ENCODE results near the gene CSF2. TPM values are rescaled to one million over a fixed set of nuclear protein-coding genes. Genes with fewer than 3 reads are reported as not detected.

Gene CSF2
- polyA plus RNA-seq, 1 of the 3 experiments (the other 2 are of a cell fraction) = 0.97 TPM

DNA sequence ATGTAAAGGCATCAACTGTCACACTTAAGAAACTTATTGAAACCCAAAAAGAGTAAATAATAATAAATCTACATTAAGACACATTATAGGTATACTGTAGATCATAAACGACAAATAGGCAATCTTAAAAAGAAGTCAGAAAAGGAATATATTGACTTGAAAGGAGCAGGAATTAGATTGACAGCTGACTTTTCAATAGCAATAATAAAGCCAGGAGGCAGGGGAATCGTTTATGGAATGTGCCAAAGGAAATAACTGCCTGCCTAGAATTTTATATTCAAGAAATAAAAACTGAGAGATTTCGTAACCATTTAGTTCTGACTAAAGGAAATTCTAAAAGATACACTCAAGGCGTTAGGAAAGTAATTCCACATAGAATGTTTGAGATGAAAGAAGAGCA is 40.5 kb upstream of the CSF2 start:
- WGBS (ENCODE audit: low lambda C conversion rate) = 22% methylated on average over 4 of the region's 4 CpGs

DNA sequence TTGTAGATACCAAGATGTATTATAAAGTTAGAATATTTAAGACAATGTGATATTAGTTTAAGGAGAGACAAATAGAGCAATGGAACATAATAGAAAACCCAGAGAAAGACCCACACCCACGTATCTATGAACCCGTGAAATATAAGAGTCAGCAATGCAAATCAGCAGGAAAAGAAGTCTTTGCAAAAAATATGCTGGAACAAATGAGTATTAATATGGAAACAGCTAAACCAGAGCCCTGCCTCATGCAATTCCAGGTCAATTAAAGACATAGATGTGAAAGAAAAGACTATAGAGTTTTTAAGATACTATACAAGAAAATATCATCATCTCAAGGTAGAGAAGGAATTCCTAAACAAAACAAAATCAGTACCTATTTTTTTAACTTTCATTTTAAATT is 36.2 kb upstream of the CSF2 start:
- Histone ChIP-seq H3K4me1 (ENCODE audit: control insufficient read depth in 1 of 2, insufficient read depth in 2 of 2, low read depth in 1 of 2, low read length in 1 of 2) (no peaks in the 10 kb centered on the region), H2AFZ (ENCODE audit: low read depth) (no peak overlapping the region), H3K9ac (no peak overlapping the region), H3K27me3 (ENCODE audit: insufficient read depth) (no peaks in the 10 kb centered on the region), H3K9me3 (no peaks in the 10 kb centered on the region), H3K36me3 (replicated peaks in 1 of 2; ENCODE audit: control insufficient read depth in 1 of 2, insufficient read depth in 2 of 2, low read length in 1 of 2) (no peaks in the 10 kb centered on the region), H3K4me3 (ENCODE audit: low read depth in 2 of 2, low read length in 1 of 2) (no peak overlapping the region), H4K20me1 (ENCODE audit: insufficient read depth) (no peaks in the 10 kb centered on the region), H3K27ac (ENCODE audit: low read depth in 2 of 2, low read length in 1 of 2) (no peak overlapping the region), H3K9me2 (no peaks in the 10 kb centered on the region), H3F3A (replicated peaks; ENCODE audit: insufficient read depth) (no peaks in the 10 kb centered on the region), H3K79me2 (ENCODE audit: insufficient read depth) (no peaks in the 10 kb centered on the region), H3K4me2 (no peak overlapping the region)
- WGBS (ENCODE audit: low lambda C conversion rate) = 4% methylated on average over 2 of the region's 2 CpGs
- ChIA-PET CTCF (no interaction called here), POLR2A (no interaction called here)
- no peak for DNase-seq
- TF ChIP-seq FOXM1 (IDR thresholded peaks at IDR 0.05; ENCODE audit: low read depth) (no peak), POLR2AphosphoS5 (IDR thresholded peaks at IDR 0.05; ENCODE audit: low read depth, low read length) (no peak), FOXJ3 (CRISPR knock-in tag; IDR thresholded peaks at IDR 0.05) (no peak), EZH2phosphoT487 (IDR thresholded peaks at IDR 0.05; ENCODE audit: borderline replicate concordance, low read depth) (no peak), MXI1 (IDR thresholded peaks at IDR 0.05; ENCODE audit: low read depth, low read length) (no peak), TCF12 (IDR thresholded peaks at IDR 0.05) (no peak), RFX5 (IDR thresholded peaks at IDR 0.05; ENCODE audit: low read length) (no peak), RAD21 (IDR thresholded peaks at IDR 0.05; ENCODE audit: low read length) (no peak), YY1 (IDR thresholded peaks at IDR 0.05; ENCODE audit: low read depth) (no peak), CHD2 (IDR thresholded peaks at IDR 0.05; ENCODE audit: low read length, partially characterized antibody) (no peak), MEF2A (IDR thresholded peaks at IDR 0.05; ENCODE audit: borderline replicate concordance, low read depth) (no peak), TAF1 (IDR thresholded peaks at IDR 0.05; ENCODE audit: borderline replicate concordance, low read depth, low read length) (no peak)
- TF ChIP-seq, protein P1, sequence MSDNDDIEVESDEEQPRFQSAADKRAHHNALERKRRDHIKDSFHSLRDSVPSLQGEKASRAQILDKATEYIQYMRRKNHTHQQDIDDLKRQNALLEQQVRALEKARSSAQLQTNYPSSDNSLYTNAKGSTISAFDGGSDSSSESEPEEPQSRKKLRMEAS (IDR thresholded peaks at IDR 0.05; ENCODE audit: low read depth) = no peak
- TF ChIP-seq, protein P2, sequence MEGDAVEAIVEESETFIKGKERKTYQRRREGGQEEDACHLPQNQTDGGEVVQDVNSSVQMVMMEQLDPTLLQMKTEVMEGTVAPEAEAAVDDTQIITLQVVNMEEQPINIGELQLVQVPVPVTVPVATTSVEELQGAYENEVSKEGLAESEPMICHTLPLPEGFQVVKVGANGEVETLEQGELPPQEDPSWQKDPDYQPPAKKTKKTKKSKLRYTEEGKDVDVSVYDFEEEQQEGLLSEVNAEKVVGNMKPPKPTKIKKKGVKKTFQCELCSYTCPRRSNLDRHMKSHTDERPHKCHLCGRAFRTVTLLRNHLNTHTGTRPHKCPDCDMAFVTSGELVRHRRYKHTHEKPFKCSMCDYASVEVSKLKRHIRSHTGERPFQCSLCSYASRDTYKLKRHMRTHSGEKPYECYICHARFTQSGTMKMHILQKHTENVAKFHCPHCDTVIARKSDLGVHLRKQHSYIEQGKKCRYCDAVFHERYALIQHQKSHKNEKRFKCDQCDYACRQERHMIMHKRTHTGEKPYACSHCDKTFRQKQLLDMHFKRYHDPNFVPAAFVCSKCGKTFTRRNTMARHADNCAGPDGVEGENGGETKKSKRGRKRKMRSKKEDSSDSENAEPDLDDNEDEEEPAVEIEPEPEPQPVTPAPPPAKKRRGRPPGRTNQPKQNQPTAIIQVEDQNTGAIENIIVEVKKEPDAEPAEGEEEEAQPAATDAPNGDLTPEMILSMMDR (IDR thresholded peaks at IDR 0.05) = no peak
- TF ChIP-seq, protein P3, sequence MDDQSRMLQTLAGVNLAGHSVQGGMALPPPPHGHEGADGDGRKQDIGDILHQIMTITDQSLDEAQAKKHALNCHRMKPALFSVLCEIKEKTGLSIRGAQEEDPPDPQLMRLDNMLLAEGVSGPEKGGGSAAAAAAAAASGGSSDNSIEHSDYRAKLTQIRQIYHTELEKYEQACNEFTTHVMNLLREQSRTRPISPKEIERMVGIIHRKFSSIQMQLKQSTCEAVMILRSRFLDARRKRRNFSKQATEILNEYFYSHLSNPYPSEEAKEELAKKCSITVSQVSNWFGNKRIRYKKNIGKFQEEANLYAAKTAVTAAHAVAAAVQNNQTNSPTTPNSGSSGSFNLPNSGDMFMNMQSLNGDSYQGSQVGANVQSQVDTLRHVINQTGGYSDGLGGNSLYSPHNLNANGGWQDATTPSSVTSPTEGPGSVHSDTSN (IDR thresholded peaks at IDR 0.05) = no peak
- TF ChIP-seq, protein P4, sequence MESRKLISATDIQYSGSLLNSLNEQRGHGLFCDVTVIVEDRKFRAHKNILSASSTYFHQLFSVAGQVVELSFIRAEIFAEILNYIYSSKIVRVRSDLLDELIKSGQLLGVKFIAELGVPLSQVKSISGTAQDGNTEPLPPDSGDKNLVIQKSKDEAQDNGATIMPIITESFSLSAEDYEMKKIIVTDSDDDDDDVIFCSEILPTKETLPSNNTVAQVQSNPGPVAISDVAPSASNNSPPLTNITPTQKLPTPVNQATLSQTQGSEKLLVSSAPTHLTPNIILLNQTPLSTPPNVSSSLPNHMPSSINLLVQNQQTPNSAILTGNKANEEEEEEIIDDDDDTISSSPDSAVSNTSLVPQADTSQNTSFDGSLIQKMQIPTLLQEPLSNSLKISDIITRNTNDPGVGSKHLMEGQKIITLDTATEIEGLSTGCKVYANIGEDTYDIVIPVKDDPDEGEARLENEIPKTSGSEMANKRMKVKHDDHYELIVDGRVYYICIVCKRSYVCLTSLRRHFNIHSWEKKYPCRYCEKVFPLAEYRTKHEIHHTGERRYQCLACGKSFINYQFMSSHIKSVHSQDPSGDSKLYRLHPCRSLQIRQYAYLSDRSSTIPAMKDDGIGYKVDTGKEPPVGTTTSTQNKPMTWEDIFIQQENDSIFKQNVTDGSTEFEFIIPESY (IDR thresholded peaks at IDR 0.05; ENCODE audit: borderline replicate concordance, low read depth) = no peak

More for the DNA sequence above, 40.5 kb upstream of the CSF2 start:
- Histone ChIP-seq H3K27me3 (ENCODE audit: insufficient read depth) (no peaks in the 10 kb centered on the region), H3K36me3 (replicated peaks in 1 of 2; ENCODE audit: control insufficient read depth in 1 of 2, insufficient read depth in 2 of 2, low read length in 1 of 2) (no peaks in the 10 kb centered on the region), H3K9me3 (no peaks in the 10 kb centered on the region), H3K27ac (ENCODE audit: low read depth in 2 of 2, low read length in 1 of 2) (no peak overlapping the region), H3K4me2 (no peak overlapping the region), H3K9ac (no peak overlapping the region), H3K79me2 (ENCODE audit: insufficient read depth) (no peaks in the 10 kb centered on the region), H3K9me2 (no peaks in the 10 kb centered on the region), H4K20me1 (ENCODE audit: insufficient read depth) (no peaks in the 10 kb centered on the region), H3K4me1 (ENCODE audit: control insufficient read depth in 1 of 2, insufficient read depth in 2 of 2, low read depth in 1 of 2, low read length in 1 of 2) (no peaks in the 10 kb centered on the region), H3K4me3 (ENCODE audit: low read depth in 2 of 2, low read length in 1 of 2) (no peak overlapping the region), H3F3A (replicated peaks; ENCODE audit: insufficient read depth) (no peaks in the 10 kb centered on the region), H2AFZ (ENCODE audit: low read depth) (no peak overlapping the region)
- TF ChIP-seq FOSL2 (IDR thresholded peaks at IDR 0.05; ENCODE audit: borderline replicate concordance, low read depth) (no peak), TAF1 (IDR thresholded peaks at IDR 0.05; ENCODE audit: borderline replicate concordance, low read depth, low read length) (no peak), EZH2phosphoT487 (IDR thresholded peaks at IDR 0.05; ENCODE audit: borderline replicate concordance, low read depth) (no peak), SIN3A (IDR thresholded peaks at IDR 0.05; ENCODE audit: borderline replicate concordance, low read depth, low read length) (no peak), FOXJ3 (CRISPR knock-in tag; IDR thresholded peaks at IDR 0.05) (no peak), JUND (IDR thresholded peaks at IDR 0.05) (no peak)
- TF ChIP-seq, protein P2 (IDR thresholded peaks at IDR 0.05) = no peak
- TF ChIP-seq, protein P5, sequence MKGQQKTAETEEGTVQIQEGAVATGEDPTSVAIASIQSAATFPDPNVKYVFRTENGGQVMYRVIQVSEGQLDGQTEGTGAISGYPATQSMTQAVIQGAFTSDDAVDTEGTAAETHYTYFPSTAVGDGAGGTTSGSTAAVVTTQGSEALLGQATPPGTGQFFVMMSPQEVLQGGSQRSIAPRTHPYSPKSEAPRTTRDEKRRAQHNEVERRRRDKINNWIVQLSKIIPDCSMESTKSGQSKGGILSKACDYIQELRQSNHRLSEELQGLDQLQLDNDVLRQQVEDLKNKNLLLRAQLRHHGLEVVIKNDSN (IDR thresholded peaks at IDR 0.05; ENCODE audit: borderline replicate concordance, low read depth) = no peak
- no peak for DNase-seq
- ChIA-PET CTCF (no interaction called here), POLR2A (no interaction called here)
